CD4-positive, alpha-beta T cell treated with Interferon alpha-2 for 1 hour (primary cell): ENCODE data around the gene HPD.
"Not testable (repeated sequence)": the region's sequence is repeated elsewhere in the genome, so short reads cannot be mapped to it uniquely, and the experiment has no call there.

ENCODE experiments used
- DNase-seq, 2 donors: peaks; one replicate each; pipeline ENCODE4 v3.0.0-alpha.2; 2020 to 2022

HPD gene

GRCh38 chr12:121861636-121862254 is 3.1 kb upstream of the HPD start:
- DNase-seq: no peak

- not testable (repeated sequence) for DNase-seq
Measured at GRCh38 chr12:121860699-121861098, 2.0 kb upstream of the HPD start.

- DNase-seq: no peak
Measured at GRCh38 chr12:121860257-121860656, 1.6 kb upstream of the HPD start.

- no peak for DNase-seq
Measured at GRCh38 chr12:121858318-121858661, 369 bp downstream of the HPD start.

GRCh38 chr12:121857322-121858246 is 1.1 kb downstream of the HPD start:
- DNase-seq: no peak

GRCh38 chr12:121852392-121852791 is 6.3 kb downstream of the HPD start:
- DNase-seq: not testable (repeated sequence)

GRCh38 chr12:121849665-121850064 is 9.0 kb downstream of the HPD start:
- no peak for DNase-seq

GRCh38 chr12:121849211-121849610 is 9.4 kb downstream of the HPD start:
- no peak for DNase-seq

GRCh38 chr12:121845701-121846100 is 13.0 kb downstream of the HPD start:
- DNase-seq: no peak

- DNase-seq: no peak
Measured at GRCh38 chr12:121843236-121843982, 15.2 kb downstream of the HPD start.

- no peak for DNase-seq
Measured at GRCh38 chr12:121839993-121840761, 18.5 kb downstream of the HPD start.

- peak; percentile 99 for DNase-seq
Measured at GRCh38 chr12:121839106-121839992, 19.3 kb downstream of the HPD start.

GRCh38 chr12:121838126-121838525 is 20.5 kb downstream of the HPD start:
- no peak for DNase-seq

GRCh38 chr12:121837680-121838079 is 21.0 kb downstream of the HPD start:
- no peak for DNase-seq

GRCh38 chr12:121831571-121832245 is 27.0 kb downstream of the HPD start:
- DNase-seq: no peak

- DNase-seq: no peak
Measured at GRCh38 chr12:121830588-121831265, 27.9 kb downstream of the HPD start.

- DNase-seq: no peak
Measured at GRCh38 chr12:121830134-121830533, 28.5 kb downstream of the HPD start.

- DNase-seq: no peak
Measured at GRCh38 chr12:121829250-121829918, 29.3 kb downstream of the HPD start.

GRCh38 chr12:121828826-121829225 is 29.8 kb downstream of the HPD start:
- DNase-seq: no peak

GRCh38 chr12:121828306-121828705 is 30.4 kb downstream of the HPD start:
- DNase-seq: no peak
